H9 (cell line): ENCODE results near the gene RARB. TPM values are rescaled to one million over a fixed set of nuclear protein-coding genes. Genes with fewer than 3 reads are reported as not detected.

ENCODE experiments used
- DNase-seq: peaks from one replicate; pipeline ENCODE4 v3.0.0-alpha.2; 2017
- H2AFZ ChIP-seq: one replicate; pipeline ENCODE4 v1.6.1; 2013; ENCODE audit warnings: mild to moderate bottlenecking, low read length, control low read depth, moderate library complexity
- H2AK5ac ChIP-seq: 2 replicates; pipeline ENCODE4 v1.6.1; 2013; ENCODE audit warnings: low read length, control low read depth, mixed read lengths; ENCODE audit not compliant: insufficient read length
- H2BK120ac ChIP-seq: one replicate; pipeline ENCODE4 v1.6.1; 2013; ENCODE audit warnings: low read depth, mild to moderate bottlenecking, low read length, control low read depth, inconsistent platforms; ENCODE audit not compliant: poor library complexity, severe bottlenecking
- H2BK12ac ChIP-seq: 2 replicates; pipeline ENCODE4 v1.6.1; 2013; ENCODE audit warnings: low read length, control low read depth, mixed read lengths, low read depth; ENCODE audit not compliant: insufficient read length
- H2BK15ac ChIP-seq: 2 replicates; pipeline ENCODE4 v1.6.1; 2013; ENCODE audit warnings: low read depth, low read length, control low read depth
- H2BK20ac ChIP-seq: one replicate; pipeline ENCODE4 v1.6.1; 2013; ENCODE audit warnings: low read depth, mild to moderate bottlenecking, low read length, control low read depth, inconsistent platforms; ENCODE audit not compliant: poor library complexity, severe bottlenecking
- H2BK5ac ChIP-seq: 2 replicates; pipeline ENCODE4 v1.6.1; 2013; ENCODE audit warnings: low read length, control low read depth, mixed read lengths; ENCODE audit not compliant: insufficient read length
- H3K14ac ChIP-seq: 2 replicates; pipeline ENCODE4 v1.6.1; 2013; ENCODE audit warnings: low read length, control low read depth; ENCODE audit not compliant: insufficient read depth
- H3K18ac ChIP-seq: 2 replicates; pipeline ENCODE4 v1.6.1; 2013; ENCODE audit warnings: low read depth, mild to moderate bottlenecking, mixed read lengths, low read length, control low read depth; ENCODE audit not compliant: insufficient read length
- H3K23ac ChIP-seq: 2 replicates; pipeline ENCODE4 v1.6.1; 2013; ENCODE audit warnings: low read length, control low read depth, mixed read lengths, low read depth; ENCODE audit not compliant: insufficient read length
- H3K23me2 ChIP-seq: 2 replicates; pipeline ENCODE4 v1.6.1; 2013; ENCODE audit warnings: low read depth, mild to moderate bottlenecking, mixed read lengths, low read length, control low read depth; ENCODE audit not compliant: insufficient read length, poor library complexity, severe bottlenecking
- H3K27ac ChIP-seq: 2 replicates; pipeline ENCODE4 v1.5.1; 2013; ENCODE audit warnings: low read length, control low read depth, mixed read lengths, low read depth; ENCODE audit not compliant: insufficient read length
- H3K27me3 ChIP-seq: 2 replicates; pipeline ENCODE4 v1.6.1; 2013; ENCODE audit warnings: low read length, control low read depth, inconsistent platforms; ENCODE audit not compliant: insufficient read depth
- H3K4ac ChIP-seq: 2 replicates; pipeline ENCODE4 v1.6.1; 2013; ENCODE audit warnings: low read depth, mild to moderate bottlenecking, control low read depth, inconsistent platforms, low read length, moderate library complexity
- H3K4me1 ChIP-seq: 2 replicates; pipeline ENCODE4 v1.6.1; 2013; ENCODE audit warnings: low read length, control low read depth, inconsistent platforms; ENCODE audit not compliant: insufficient read depth
- H3K4me2 ChIP-seq: 2 replicates; pipeline ENCODE4 v1.6.1; 2013; ENCODE audit warnings: low read length, control low read depth, mixed read lengths; ENCODE audit not compliant: insufficient read length, insufficient read depth
- H3K56ac ChIP-seq: 2 replicates; pipeline ENCODE4 v1.6.1; 2013; ENCODE audit warnings: low read depth, mild to moderate bottlenecking, mixed read lengths, low read length, control low read depth; ENCODE audit not compliant: insufficient read length
- H3K79me1 ChIP-seq: 2 replicates; pipeline ENCODE4 v1.6.1; 2013; ENCODE audit warnings: low read depth, mild to moderate bottlenecking, moderate library complexity, low read length, control low read depth, inconsistent platforms; ENCODE audit not compliant: insufficient read depth, poor library complexity, severe bottlenecking
- H3K79me2 ChIP-seq: 2 replicates; pipeline ENCODE4 v1.6.1; 2013; ENCODE audit warnings: low read length, control low read depth, inconsistent platforms; ENCODE audit not compliant: insufficient read depth
- H3K9ac ChIP-seq: 2 replicates; pipeline ENCODE4 v1.6.1; 2013; ENCODE audit warnings: low read length, control low read depth, mixed read lengths; ENCODE audit not compliant: insufficient read length; ENCODE audit errors: extremely low read depth
- H3K9me3 ChIP-seq: one replicate; pipeline ENCODE4 v1.6.1; 2013; ENCODE audit warnings: low read depth, low read length, inconsistent platforms; ENCODE audit not compliant: control insufficient read depth
- H3T11ph ChIP-seq: one replicate; pipeline ENCODE4 v1.6.1; 2013; ENCODE audit warnings: mild to moderate bottlenecking, low read length, control low read depth, inconsistent platforms
- H4K20me1 ChIP-seq: one replicate; pipeline ENCODE4 v1.6.1; 2013; ENCODE audit not compliant: control insufficient read depth, insufficient read length, insufficient read depth
- H4K5ac ChIP-seq: 2 replicates; pipeline ENCODE4 v1.6.1; 2013; ENCODE audit warnings: low read depth, mild to moderate bottlenecking, mixed read lengths, low read length, control low read depth; ENCODE audit not compliant: insufficient read length
- H4K8ac ChIP-seq: replicated peaks from 2 replicates; pipeline ENCODE4 v1.6.1; 2013; ENCODE audit warnings: low read length, control low read depth, mixed read lengths, low read depth; ENCODE audit not compliant: insufficient read length
- H4K91ac ChIP-seq: 2 replicates; pipeline ENCODE4 v1.6.1; 2013; ENCODE audit warnings: low read depth, mild to moderate bottlenecking, moderate library complexity, mixed read lengths, low read length, control low read depth; ENCODE audit not compliant: insufficient read length
- H3K27ac Mint-ChIP-seq, 3 experiments: 2 replicates in 2 of 3; 3 replicates in 1 of 3; pipeline ENCODE4 v1.8.0; 2020 to 2021; ENCODE audit warnings: mixed read lengths in 3 of 3, mild to moderate bottlenecking in 1 of 3, moderate library complexity in 1 of 3
- H3K27me3 Mint-ChIP-seq: 2 replicates; pipeline ENCODE4 v1.8.0; 2021; ENCODE audit warnings: low read depth, mild to moderate bottlenecking, moderate library complexity, mixed read lengths
- H3K36me3 Mint-ChIP-seq, 3 experiments: 2 replicates in 2 of 3; 3 replicates in 1 of 3; pipeline ENCODE4 v1.8.0; 2020 to 2021; ENCODE audit warnings: low read depth in 3 of 3, mixed read lengths in 3 of 3; ENCODE audit not compliant: insufficient read depth in 1 of 3
- H3K4me1 Mint-ChIP-seq, 2 experiments: 2 replicates each; pipeline ENCODE4 v1.8.0; 2020; ENCODE audit warnings: mixed read lengths in 2 of 2
- H3K4me3 Mint-ChIP-seq, 2 experiments: 2 replicates in 1 of 2; 3 replicates in 1 of 2; pipeline ENCODE4 v1.8.0; 2020 to 2021; ENCODE audit warnings: mild to moderate bottlenecking in 2 of 2, mixed read lengths in 2 of 2, moderate library complexity in 1 of 2
- H3K9me3 Mint-ChIP-seq, 2 experiments: 2 replicates in 1 of 2; 3 replicates in 1 of 2; pipeline ENCODE4 v1.8.0; 2020; ENCODE audit warnings: mild to moderate bottlenecking in 2 of 2, mixed read lengths in 2 of 2, moderate library complexity in 1 of 2
- CTCF ChIP-seq: fragments of 200-600 bp; sonication (generic); conservative IDR thresholded peaks from 3 replicates; pipeline ENCODE4 v1.8.0; 2021; ENCODE audit warnings: antibody characterized with exemption, mild to moderate bottlenecking
- WGBS: extraction: QIAGEN DNeasy Blood & Tissue Kit; methylation state at CpG from one replicate; pipeline ENCODE4 v1.1.7; 2013; ENCODE audit warnings: missing lambda C conversion rate, low lambda C conversion rate, mixed read lengths; ENCODE audit not compliant: insufficient read length; ENCODE audit errors: extremely low coverage; 5-methylcytosine and 5-hydroxymethylcytosine counted together
- total RNA-seq: library from RNA; stranded (reverse); gene quantifications from 2 replicates; pipeline ENCODE4 v1.2.1, GENCODE V29; 2021

The RARB gene
- total RNA-seq, 1 experiment from 2014 or later = 0.22 TPM

DNA sequence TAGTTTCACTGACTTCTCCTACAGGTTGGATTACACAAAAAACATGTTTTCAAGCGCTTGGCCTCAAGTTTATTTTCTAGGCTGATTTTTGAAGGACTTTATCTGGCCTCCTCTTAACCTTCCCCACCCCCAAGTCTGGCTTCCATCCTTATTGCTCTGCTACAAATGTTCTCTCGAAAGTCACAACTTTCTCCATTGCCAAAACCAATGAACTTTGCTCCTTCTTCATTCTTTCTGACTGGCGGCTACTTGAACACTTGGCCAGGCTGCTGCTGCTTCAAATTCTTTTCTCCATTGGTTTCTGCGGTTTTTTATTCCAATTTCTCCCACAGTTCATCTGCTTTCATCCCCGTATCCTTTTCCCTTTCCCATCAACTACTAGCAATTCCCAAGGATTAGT is 130.1 kb downstream of the RARB start:
- Mint-ChIP-seq H3K36me3 (no peaks in the 10 kb centered on the region), H3K4me1 (peaks cover 5 to 6% of the 10 kb centered on the region in 2 experiments), H3K27me3 (no peaks in the 10 kb centered on the region), H3K4me3 (no peak overlapping the region), H3K9me3 (no peaks in the 10 kb centered on the region), H3K27ac (no peak overlapping the region)
- no peak overlapping the region for H3K23ac ChIP-seq
- no peak overlapping the region for H2BK12ac ChIP-seq
- H3T11ph ChIP-seq = no peak overlapping the region
- no peak for TF ChIP-seq CTCF
- H4K5ac ChIP-seq = no peak overlapping the region
- no peak overlapping the region for H2BK120ac ChIP-seq
- no CpG with 5 or more reads among the region's 5 CpGs for WGBS
- no peaks in the 10 kb centered on the region for H3K79me2 ChIP-seq
- H3K4me1 ChIP-seq = no peaks in the 10 kb centered on the region
- no peak overlapping the region for H3K14ac ChIP-seq
- no peak overlapping the region for H2AK5ac ChIP-seq
- H3K4ac ChIP-seq = no peak overlapping the region
- H3K27ac ChIP-seq = no peak overlapping the region
- DNase-seq = no peak
- H2AFZ ChIP-seq = no peak overlapping the region
- H2BK20ac ChIP-seq = no peak overlapping the region
- no peak overlapping the region for H4K91ac ChIP-seq
- no peaks in the 10 kb centered on the region; the same call in 1 of the 2 replicates for H3K27me3 ChIP-seq
- H2BK5ac ChIP-seq = no peak overlapping the region
- H4K8ac ChIP-seq = no peak overlapping the region
- H2BK15ac ChIP-seq = no peak overlapping the region
- no peak overlapping the region for H3K18ac ChIP-seq
- no peak overlapping the region for H3K4me2 ChIP-seq
- no peak overlapping the region for H3K9ac ChIP-seq
- H3K56ac ChIP-seq = no peak overlapping the region
- H4K20me1 ChIP-seq = no peaks in the 10 kb centered on the region
- no peaks in the 10 kb centered on the region for H3K9me3 ChIP-seq
- no peaks in the 10 kb centered on the region for H3K79me1 ChIP-seq
- no peaks in the 10 kb centered on the region for H3K23me2 ChIP-seq
